ENCODE results near the gene CCDC85A.

The CCDC85A gene

DNA sequence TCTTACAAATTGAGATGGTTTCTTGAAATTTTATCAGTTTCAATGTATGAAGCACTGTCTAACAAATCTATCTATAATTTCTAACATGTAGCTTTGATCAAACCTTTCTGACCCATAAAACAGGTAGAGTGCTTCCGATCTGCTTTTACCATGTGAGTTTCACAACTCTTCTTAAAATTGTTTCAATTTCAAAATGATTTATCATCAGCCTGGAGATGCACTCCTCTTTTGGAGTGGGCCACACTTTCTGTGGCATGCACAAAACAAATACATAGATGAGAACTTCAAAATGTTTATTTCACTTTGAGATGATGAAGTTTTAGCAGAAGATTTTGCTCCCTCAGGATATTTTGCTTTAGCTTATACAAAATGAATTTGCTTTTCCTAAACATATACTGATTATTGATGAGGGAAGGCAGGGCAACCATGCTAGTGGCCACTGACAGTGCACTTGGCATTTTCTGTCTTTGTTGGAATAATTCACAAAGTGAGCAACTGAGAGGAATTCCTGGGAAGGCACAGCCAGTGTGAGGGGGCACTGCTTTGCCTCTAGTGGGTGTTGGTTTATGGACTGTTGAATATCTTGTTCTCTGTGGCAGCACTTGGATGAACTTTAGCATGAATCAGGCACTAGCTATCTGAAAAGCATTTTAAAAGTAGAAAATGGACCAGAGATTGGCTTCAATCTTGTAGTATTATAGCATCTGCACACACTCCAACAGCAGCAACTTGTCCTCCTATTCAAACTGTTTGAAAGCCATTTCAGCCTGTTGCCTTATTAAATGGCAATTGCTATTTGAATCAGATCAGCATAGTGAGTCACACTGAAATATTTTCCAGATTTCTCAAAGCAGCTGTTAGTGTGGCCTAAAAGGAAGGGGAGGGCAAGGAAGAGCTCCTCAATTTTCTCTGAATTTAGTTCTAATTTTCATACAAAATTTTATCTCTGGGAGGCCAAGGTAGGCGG lies 193.2 kb downstream of the CCDC85A start:
- DNase-seq = no peak

DNA sequence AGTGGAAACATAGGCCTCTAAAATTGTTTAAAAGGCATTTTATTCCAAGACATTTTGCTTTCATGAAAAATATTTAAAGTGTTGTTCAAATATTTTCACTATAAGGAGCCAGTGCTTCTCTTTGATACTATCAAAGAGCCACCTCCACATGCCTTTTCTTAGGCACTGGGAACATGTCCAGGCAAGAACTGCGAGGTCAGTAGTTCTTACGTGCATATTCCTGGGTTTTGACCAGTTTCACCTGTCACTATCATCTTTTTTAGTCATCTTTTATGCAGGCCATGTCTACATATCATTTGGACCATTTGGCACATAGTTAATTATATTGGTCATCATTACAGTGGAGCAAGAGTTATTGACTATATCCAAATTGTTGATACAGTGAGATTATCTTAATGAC lies 195.3 kb downstream of the CCDC85A start:
- DNase-seq = no peak

DNA sequence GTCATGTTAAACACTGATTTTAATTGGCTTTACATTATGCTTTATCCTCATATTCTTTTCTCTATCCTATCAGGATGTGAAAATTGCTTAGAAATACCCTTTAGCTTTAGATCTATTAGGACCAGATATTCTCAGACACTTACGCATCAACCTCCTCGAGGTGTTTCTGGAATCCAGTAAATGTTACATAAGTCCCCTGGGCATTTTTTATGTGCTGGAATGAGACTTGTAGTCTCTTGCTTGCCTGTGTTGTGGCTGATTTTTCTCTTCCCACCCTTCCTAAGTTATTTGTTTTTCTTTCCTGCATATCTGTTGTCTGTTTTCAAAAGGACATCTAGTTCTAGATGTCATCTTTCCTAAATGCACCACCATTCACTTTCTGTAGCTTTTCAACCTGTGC lies 197.1 kb downstream of the CCDC85A start:
- no peak for DNase-seq

DNA sequence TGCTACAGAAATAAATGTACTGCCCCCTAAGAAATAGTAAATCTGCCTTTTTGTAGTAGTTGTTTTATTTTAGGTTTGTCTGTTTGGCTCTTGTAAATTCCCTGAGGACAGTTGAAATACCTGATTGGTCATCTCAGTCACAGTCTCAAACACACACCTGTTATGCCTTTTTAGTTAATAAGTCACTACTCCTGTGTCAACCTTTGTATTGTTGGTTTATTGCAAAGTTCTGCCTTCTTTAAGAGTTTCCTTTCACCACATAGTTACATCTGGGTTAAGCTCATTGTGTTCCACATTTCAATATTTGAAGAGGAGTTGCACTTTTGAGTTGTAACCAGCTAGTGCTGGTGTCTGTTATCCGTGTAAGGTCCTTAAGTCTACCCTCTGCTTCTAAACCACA lies 198.7 kb downstream of the CCDC85A start:
- no peak for DNase-seq

DNA sequence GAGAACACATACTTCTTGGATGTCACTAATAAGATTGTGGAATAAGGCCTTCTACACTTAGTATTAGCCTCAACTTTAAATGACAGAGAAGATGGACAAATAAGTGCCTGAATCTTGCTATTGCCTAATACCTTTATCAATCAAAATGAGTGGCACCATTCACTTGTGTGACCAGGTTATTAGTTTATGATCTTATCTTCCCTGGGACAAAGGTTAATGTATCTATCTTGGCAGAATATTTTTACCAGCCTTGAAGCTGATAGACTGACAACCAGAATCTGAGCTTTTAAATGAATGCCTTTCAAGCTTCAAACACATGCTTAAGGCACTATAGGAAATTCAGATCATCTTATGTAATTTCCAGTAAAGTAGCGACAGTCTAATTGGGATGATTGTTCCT lies 202.9 kb downstream of the CCDC85A start:
- no peak for DNase-seq

DNA sequence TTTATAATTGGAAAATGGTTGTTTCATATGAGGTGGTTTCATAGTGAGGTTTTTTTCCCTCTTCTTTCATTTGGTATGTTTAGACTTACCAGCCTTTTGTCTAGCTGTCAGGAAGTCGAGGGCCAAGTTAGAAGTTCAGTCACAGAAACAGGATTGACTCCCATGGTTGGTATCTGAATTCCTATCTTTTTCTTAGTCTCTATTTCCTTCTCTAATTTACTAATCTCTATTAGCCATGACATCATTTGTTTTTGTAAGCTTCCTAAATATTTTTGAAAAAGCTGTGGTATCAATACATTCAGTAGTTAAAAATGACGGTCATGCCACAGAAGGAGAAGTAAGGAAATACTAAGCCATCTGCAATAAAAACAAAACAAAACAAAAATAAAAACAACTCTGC lies 206.9 kb downstream of the CCDC85A start:
- no peak for DNase-seq

DNA sequence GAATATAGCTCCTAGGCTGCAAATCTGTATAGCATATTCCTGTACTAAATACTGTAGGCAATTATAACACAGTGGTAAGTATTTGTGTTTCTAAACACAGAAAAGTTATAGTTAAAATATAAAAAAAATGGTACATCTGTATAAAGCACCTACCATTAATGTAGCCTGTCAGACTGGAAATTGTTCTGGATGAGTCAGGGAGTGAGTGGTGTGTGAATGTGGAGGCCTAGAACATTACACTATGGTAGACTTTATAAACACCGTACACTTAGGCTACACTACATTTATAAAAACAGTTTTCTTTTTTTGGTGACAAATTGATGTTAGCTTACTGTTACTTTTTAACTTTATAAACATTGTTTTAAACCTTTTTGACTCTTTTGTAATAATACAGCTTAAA lies 226.3 kb downstream of the CCDC85A start:
- no peak for DNase-seq

DNA sequence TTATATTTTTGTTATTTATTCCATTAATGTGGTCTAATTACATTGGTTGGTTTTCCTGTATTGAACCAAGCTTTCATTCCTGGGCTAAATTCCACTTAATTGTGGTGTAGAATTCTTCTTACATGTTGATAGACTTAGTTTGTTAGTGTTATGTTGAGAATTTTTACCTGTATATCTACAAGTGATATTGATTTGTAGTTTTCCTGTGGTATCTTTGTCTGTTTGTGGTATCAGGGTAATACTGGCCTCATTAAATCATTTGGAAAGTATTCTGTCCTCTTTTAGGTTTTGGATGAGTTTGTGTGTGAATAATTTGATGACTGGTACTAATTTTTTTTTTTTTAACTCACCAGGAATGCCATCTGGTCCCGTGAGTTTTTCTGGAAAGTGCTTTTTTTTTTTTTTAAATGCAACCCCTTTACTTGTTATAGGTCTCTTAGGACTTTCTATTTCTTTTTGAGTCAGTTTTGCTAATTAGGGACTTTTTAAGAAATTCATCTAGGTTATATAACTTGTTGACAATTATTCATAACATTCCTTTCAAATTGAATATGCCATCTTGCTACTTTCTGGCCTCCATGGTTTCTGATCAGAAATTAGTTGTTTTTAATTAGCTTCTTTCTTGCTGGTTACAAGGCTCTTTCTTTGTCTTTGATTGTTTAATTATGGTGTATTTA lies 232.8 kb downstream of the CCDC85A start:
- DNase-seq = no peak

All from NCI-H1436 treated with DMSO at 0.1 percent for 48 hours (cell line).